IPS-15b (cell line): ENCODE measurements around the gene ID4.
"Not testable (repeated sequence)": the region's sequence is repeated elsewhere in the genome, so short reads cannot be mapped to it uniquely, and the experiment has no call there.

Experiments used
- H3K27me3 ChIP-seq: one replicate; pipeline ENCODE4 v1.6.1; 2013; ENCODE audit warnings: low read length; ENCODE audit not compliant: control insufficient read depth, insufficient read depth
- H3K36me3 ChIP-seq: one replicate; pipeline ENCODE4 v1.6.1; 2013; ENCODE audit warnings: low read length; ENCODE audit not compliant: control insufficient read depth, insufficient read depth
- H3K4me1 ChIP-seq: one replicate; pipeline ENCODE4 v1.6.1; 2013; ENCODE audit warnings: mild to moderate bottlenecking, low read length; ENCODE audit not compliant: control insufficient read depth, insufficient read depth
- H3K4me3 ChIP-seq: one replicate; pipeline ENCODE4 v1.5.1; 2013; ENCODE audit warnings: low read depth, low read length
- H3K9ac ChIP-seq: one replicate; pipeline ENCODE4 v1.6.1; 2013; ENCODE audit warnings: low read depth, mild to moderate bottlenecking, low read length
- H3K9me3 ChIP-seq: one replicate; pipeline ENCODE4 v1.6.1; 2013; ENCODE audit warnings: mild to moderate bottlenecking, low read length; ENCODE audit not compliant: control insufficient read depth, insufficient read depth

ID4 gene

GRCh38 chr6:19851241-19852089, 14.3 kb downstream of the ID4 start:
- Histone ChIP-seq H3K4me3 (no peak overlapping the region), H3K4me1 (peaks cover 4% of the 10 kb centered on the region), H3K27me3 (no peaks in the 10 kb centered on the region), H3K36me3 (no peaks in the 10 kb centered on the region), H3K9me3 (no peaks in the 10 kb centered on the region), H3K9ac (no peak overlapping the region)

- Histone ChIP-seq H3K4me3 (no peak overlapping the region), H3K36me3 (no peaks in the 10 kb centered on the region), H3K27me3 (no peaks in the 10 kb centered on the region), H3K9me3 (no peaks in the 10 kb centered on the region), H3K4me1 (peaks cover 4% of the 10 kb centered on the region), H3K9ac (no peak overlapping the region)
Observed at GRCh38 chr6:19852090-19852457, 14.9 kb downstream of the ID4 start.

DNA sequence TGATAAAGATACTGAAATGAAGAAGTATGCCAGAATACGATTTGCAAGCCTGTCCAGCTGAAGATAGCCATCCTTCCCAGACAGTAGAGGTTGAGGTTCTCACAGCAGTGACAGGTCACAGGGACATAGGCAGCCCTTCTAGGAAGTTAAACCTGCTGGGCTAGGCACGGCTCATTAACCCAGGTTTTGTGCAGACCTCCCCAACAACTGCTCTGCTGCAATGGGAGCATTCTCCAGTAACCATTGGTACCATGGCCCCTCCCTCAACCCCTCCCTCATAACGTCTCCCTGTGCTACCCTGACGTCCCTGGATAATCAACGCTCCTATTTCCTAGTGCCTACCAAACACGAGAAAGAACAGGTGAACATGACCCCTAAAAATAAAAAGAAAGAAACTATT, 15.8 kb downstream of the ID4 start:
- no peaks in the 10 kb centered on the region for H3K9me3 ChIP-seq
- no peaks in the 10 kb centered on the region for H3K27me3 ChIP-seq
- no peak overlapping the region for H3K9ac ChIP-seq
- H3K36me3 ChIP-seq, result no peaks in the 10 kb centered on the region
- no peak overlapping the region for H3K4me3 ChIP-seq
- peaks cover 4% of the 10 kb centered on the region for H3K4me1 ChIP-seq

- H3K36me3 ChIP-seq, H3K9me3 ChIP-seq, H3K27me3 ChIP-seq, H3K4me1 ChIP-seq, H3K4me3 ChIP-seq, H3K9ac ChIP-seq: not testable (repeated sequence)
Observed at GRCh38 chr6:19854421-19855015, 17.3 kb downstream of the ID4 start.

DNA sequence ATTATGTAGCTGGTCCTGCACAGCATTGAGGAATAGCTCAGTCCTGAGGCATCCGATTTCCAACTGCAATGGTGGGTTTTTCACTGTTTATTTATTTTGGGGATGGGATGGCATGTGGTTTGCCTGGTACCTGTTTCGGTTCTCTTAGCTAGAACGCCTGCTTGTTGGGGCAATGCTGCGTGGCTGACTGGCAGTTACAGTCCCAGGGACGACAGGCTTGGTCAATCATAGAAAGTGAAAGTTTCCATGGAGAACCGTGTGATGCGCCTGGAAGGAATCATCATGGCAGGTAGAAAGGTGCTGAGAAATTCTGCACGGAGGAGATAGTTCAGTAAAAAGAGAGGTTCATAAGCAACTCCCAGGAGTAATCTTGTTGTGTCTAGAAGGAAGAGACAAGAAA, 18.4 kb downstream of the ID4 start:
- H3K27me3 ChIP-seq, result no peaks in the 10 kb centered on the region
- no peaks in the 10 kb centered on the region for H3K9me3 ChIP-seq
- no peak overlapping the region for H3K9ac ChIP-seq
- H3K36me3 ChIP-seq, result no peaks in the 10 kb centered on the region
- H3K4me3 ChIP-seq, result no peak overlapping the region
- H3K4me1 ChIP-seq, result peaks cover 4% of the 10 kb centered on the region

DNA sequence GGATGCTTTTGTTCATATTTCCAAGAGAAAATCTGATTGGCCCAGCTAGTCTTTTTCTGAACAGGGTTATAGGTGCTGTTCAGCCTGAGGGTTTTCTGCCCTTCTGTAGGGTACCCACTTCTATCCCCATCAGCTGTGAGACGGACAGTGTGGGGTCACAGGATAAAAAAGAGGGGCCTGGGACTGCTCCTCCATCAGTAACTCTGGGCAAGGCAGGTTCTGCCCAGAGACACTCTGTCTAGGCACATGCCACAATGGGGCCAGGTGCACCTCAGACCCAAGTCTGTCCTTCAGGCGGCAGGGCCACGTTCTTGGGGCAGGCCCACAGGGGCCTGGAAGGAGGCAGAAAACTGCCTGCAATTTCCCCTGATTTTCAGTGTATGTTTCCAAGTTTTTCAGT, 20.0 kb downstream of the ID4 start:
- Histone ChIP-seq H3K9ac (no peak overlapping the region), H3K9me3 (no peaks in the 10 kb centered on the region)

DNA sequence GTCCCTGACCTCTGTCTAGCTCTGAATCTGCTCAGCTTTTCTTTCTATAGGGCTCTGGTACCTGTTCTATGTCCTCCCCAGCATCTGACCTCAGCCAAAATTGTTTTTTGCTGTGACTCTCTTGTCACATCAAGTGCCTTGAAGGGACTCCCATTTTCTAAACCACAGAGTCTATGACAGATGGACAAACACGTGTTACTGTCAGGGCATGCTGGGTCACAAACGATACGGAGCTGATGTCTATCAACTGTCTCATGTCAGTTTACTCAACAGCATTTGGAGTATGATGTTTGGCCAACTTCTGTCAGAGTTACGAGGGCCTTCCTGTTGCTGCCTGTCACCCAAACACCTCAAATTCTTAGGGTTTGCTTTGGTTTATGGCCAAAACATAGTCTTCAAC, 20.5 kb downstream of the ID4 start:
- Histone ChIP-seq H3K9ac (no peak overlapping the region), H3K36me3 (no peaks in the 10 kb centered on the region), H3K9me3 (no peaks in the 10 kb centered on the region), H3K4me1 (no peaks in the 10 kb centered on the region), H3K27me3 (no peaks in the 10 kb centered on the region), H3K4me3 (no peak overlapping the region)

More for the DNA sequence above, 20.0 kb downstream of the ID4 start:
- Histone ChIP-seq H3K36me3 (no peaks in the 10 kb centered on the region), H3K4me3 (no peak overlapping the region), H3K27me3 (no peaks in the 10 kb centered on the region), H3K4me1 (no peaks in the 10 kb centered on the region)

DNA sequence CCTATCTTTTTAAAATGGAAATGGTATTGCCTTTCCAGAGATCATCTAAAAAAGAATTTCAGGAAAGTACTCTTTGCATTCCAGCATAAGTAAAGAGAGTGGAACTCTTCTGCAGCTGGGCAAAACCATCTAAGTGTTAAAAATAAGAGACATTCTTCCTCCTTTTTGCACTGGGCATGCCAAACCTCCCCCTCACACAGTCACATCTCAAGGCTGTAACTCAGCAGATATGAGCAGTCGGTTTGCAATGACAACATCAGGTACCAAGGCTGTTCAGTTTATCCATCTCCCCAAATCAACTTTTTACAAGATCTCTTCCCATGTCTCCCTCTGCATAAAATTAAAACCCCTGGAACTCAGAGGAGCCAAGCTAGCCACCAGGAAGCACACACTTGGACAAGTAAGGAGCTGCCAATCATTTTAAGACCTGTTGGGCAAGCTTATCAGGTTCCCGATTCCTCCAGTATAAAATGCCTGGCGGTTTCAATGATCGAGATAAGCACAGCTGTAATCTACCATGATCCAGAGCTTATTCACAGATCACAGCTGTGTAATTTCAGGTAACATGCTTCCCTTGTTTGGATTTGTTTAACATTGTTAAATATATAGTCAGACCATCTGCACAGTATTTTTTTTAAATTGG, 23.2 kb downstream of the ID4 start:
- Histone ChIP-seq H3K9me3 (no peaks in the 10 kb centered on the region), H3K4me1 (no peaks in the 10 kb centered on the region), H3K36me3 (no peaks in the 10 kb centered on the region), H3K4me3 (no peak overlapping the region), H3K9ac (no peak overlapping the region), H3K27me3 (no peaks in the 10 kb centered on the region)

GRCh38 chr6:19864285-19864684, 27.1 kb downstream of the ID4 start:
- Histone ChIP-seq H3K27me3 (no peaks in the 10 kb centered on the region), H3K36me3 (no peaks in the 10 kb centered on the region), H3K9me3 (no peaks in the 10 kb centered on the region), H3K9ac (no peak overlapping the region), H3K4me1 (no peaks in the 10 kb centered on the region), H3K4me3 (no peak overlapping the region)

DNA sequence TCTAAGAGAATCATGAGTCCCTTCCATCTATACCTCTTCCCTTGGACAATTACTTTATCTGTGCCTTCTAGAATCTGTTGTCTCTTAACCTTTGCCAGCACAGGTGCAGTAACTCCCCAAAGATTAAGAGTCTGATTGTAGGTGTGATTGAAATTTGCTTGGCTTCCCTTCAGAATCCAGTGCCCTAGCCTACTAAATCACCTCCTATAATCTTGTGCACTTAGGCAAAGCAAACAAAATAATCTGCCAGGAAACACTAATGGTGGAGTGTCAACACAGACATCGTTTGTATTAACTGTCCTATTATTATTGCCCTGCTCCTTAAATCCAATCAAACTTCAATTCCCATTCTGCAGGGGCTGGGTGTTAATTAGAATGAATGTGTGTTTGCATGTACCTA, 28.0 kb downstream of the ID4 start:
- Histone ChIP-seq H3K4me3 (no peak overlapping the region), H3K36me3 (no peaks in the 10 kb centered on the region), H3K4me1 (no peaks in the 10 kb centered on the region), H3K9me3 (no peaks in the 10 kb centered on the region), H3K9ac (no peak overlapping the region), H3K27me3 (no peaks in the 10 kb centered on the region)

DNA sequence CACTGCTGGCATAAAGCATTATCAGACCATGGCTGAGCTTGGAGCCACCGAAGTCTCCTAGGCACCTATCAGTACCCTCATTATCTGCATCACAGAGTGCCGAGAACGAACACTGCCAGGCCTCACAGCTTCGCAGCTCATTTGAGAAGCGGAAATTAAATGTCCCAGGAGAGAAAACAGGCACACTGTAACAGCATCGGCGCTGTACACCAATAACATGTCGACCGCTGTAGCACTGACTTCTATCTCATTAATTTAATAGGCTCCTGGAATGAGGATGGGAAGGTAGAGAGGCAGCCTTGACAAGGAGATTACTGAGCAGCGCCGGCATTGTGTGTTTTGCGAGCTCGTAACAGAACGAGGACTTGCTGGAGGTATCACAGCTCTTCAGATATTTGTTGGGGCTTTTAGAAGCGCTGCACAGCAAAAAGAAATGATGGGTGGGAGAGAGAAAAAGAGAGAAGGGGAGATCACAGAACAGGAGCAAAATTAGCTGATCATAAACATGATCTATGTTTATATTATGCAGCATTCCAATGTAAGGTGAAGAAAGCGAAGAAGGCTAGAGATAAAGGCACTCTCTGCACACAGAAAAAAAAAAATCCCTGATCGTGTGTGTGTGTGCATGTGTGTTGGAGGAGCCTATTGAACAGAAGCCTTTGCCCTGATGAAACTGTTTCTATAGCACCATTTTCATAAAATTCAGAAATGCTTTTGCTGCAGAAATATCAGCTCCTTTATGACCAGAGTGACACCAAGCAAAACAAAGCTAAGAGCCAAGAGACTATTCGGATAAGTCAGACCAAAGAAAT, 29.2 kb downstream of the ID4 start:
- no peaks in the 10 kb centered on the region for H3K36me3 ChIP-seq
- no peaks in the 10 kb centered on the region for H3K4me1 ChIP-seq
- no peak overlapping the region for H3K9ac ChIP-seq
- no peak overlapping the region for H3K4me3 ChIP-seq
- no peaks in the 10 kb centered on the region for H3K9me3 ChIP-seq
- no peaks in the 10 kb centered on the region for H3K27me3 ChIP-seq
